NCI-H2107 treated with DMSO at 0.1 percent for 48 hours (cell line): ENCODE data around the gene MYO7A.

ENCODE experiments used
- DNase-seq: peaks from one replicate; lab custom pipeline; 2025; ENCODE audit not compliant: unreplicated experiment; lab: John Stamatoyannopoulos, UW

The MYO7A gene

GRCh38 chr11:77262803-77263202, 134.8 kb downstream of the MYO7A start:
- DNase-seq, result no peak
